Stimulated activated naive B cell treated with anti-CD40 and anti-IgM and Interleukin-4, amounts not matched to agents 10 μg/mL and 1 μg/mL and 100 μg/mL, for 72 hours (primary cell): ENCODE data around the gene GRAMD2A.

ENCODE experiments used
- ATAC-seq, 2 donors: fragments of 150-1000 bp; cut with Tn5 transposase; replicated peaks; 2 replicates each; pipeline ENCODE4 v1.10.0; 2021; ENCODE audit warnings: moderate library complexity in 1 of 2
- DNase-seq: peaks from one replicate; pipeline ENCODE4 v3.0.0; 2021
- H3K27ac Mint-ChIP-seq: one replicate; pipeline ENCODE4 v1.8.0; 2022; ENCODE audit warnings: mild to moderate bottlenecking, mixed read lengths
- H3K27me3 Mint-ChIP-seq, 2 donors: one replicate each; pipeline ENCODE4 v1.8.0; 2022; ENCODE audit warnings: mixed read lengths in 2 of 2
- H3K36me3 Mint-ChIP-seq, 2 donors: one replicate each; pipeline ENCODE4 v1.8.0; 2022; ENCODE audit warnings: mixed read lengths in 2 of 2, mild to moderate bottlenecking in 1 of 2
- H3K4me1 Mint-ChIP-seq, 2 donors: one replicate each; pipeline ENCODE4 v1.8.0; 2022; ENCODE audit warnings: mixed read lengths in 2 of 2, mild to moderate bottlenecking in 1 of 2
- H3K4me3 Mint-ChIP-seq, 2 donors: one replicate each; pipeline ENCODE4 v1.8.0; 2022; ENCODE audit warnings: mild to moderate bottlenecking in 2 of 2, mixed read lengths in 2 of 2, moderate library complexity in 1 of 2
- H3K9me3 Mint-ChIP-seq, 2 donors: one replicate each; pipeline ENCODE4 v1.8.0; 2022; ENCODE audit warnings: mixed read lengths in 2 of 2, mild to moderate bottlenecking in 1 of 2

Gene GRAMD2A

GRCh38 chr15:72197460-72198355 lies at the start of gene GRAMD2A:
Gene GRAMD2A, minus strand, starts transcription at chr15:72197787.
- Mint-ChIP-seq H3K27ac (peak within 1 kb of the TSS; percentile 95), H3K27me3 (peaks cover 17 to 25% of the 10 kb centered on the region in 2 donors), H3K36me3 (peaks cover 39 to 47% of the 10 kb centered on the region in 2 donors), H3K4me3 (peak within 1 kb of the TSS; percentile 82 to 86), H3K4me1 (peaks cover 33 to 49% of the 10 kb centered on the region in 2 donors), H3K9me3 (no peaks in the 10 kb centered on the region)
- ATAC-seq, result peak; percentile 18 to 27
- DNase-seq, result no peak

GRCh38 chr15:72242775-72243370 lies 45.3 kb upstream of the GRAMD2A start:
- Mint-ChIP-seq H3K27me3 (no peaks in the 10 kb centered on the region), H3K4me1 (peaks cover 1 to 3% of the 10 kb centered on the region in 2 donors), H3K9me3 (no peaks in the 10 kb centered on the region), H3K4me3 (no peak overlapping the region), H3K27ac (no peak overlapping the region), H3K36me3 (peaks cover 38 to 46% of the 10 kb centered on the region in 2 donors)
- DNase-seq, result no peak
- no peak for ATAC-seq

- Mint-ChIP-seq H3K27me3 (no peaks in the 10 kb centered on the region), H3K27ac (no peak overlapping the region), H3K4me1 (peaks cover 8 to 20% of the 10 kb centered on the region in 2 donors)
These were observed 42.1 kb upstream of the GRAMD2A start for GRCh38 chr15:72239652-72240051.

GRCh38 chr15:72238586-72238985 lies 41.0 kb upstream of the GRAMD2A start:
- Mint-ChIP-seq H3K9me3 (no peaks in the 10 kb centered on the region), H3K4me3 (no peak overlapping the region), H3K27ac (no peak overlapping the region), H3K36me3 (peaks cover 21 to 22% of the 10 kb centered on the region in 2 donors), H3K27me3 (no peaks in the 10 kb centered on the region), H3K4me1 (peaks cover 11 to 22% of the 10 kb centered on the region in 2 donors)
- ATAC-seq, result no peak
- DNase-seq, result no peak

More at GRCh38 chr15:72239652-72240051, 42.1 kb upstream of the GRAMD2A start:
- no peak for DNase-seq
- Mint-ChIP-seq H3K9me3 (no peaks in the 10 kb centered on the region), H3K36me3 (peaks cover 28 to 32% of the 10 kb centered on the region in 2 donors), H3K4me3 (no peak overlapping the region)
- ATAC-seq, result no peak

GRCh38 chr15:72237853-72238224 lies 40.3 kb upstream of the GRAMD2A start:
- H3K4me3 Mint-ChIP-seq, result no peak overlapping the region
- peaks cover 11 to 24% of the 10 kb centered on the region in 2 donors for H3K4me1 Mint-ChIP-seq
- H3K36me3 Mint-ChIP-seq, result peaks cover 18 to 21% of the 10 kb centered on the region in 2 donors

GRCh38 chr15:72237029-72237852 lies 39.7 kb upstream of the GRAMD2A start:
- DNase-seq, result peak; percentile 39
- peak; percentile 91 to 94 for ATAC-seq
- Mint-ChIP-seq H3K9me3 (no peaks in the 10 kb centered on the region), H3K4me1 (peaks cover 11 to 29% of the 10 kb centered on the region in 2 donors), H3K4me3 (peak overlapping the region; percentile 46 to 64), H3K36me3 (peaks cover 14 to 15% of the 10 kb centered on the region in 2 donors), H3K27ac (peak overlapping the region; percentile 90), H3K27me3 (no peaks in the 10 kb centered on the region)

More at GRCh38 chr15:72237853-72238224, 40.3 kb upstream of the GRAMD2A start:
- Mint-ChIP-seq H3K27ac (no peak overlapping the region), H3K9me3 (no peaks in the 10 kb centered on the region), H3K27me3 (no peaks in the 10 kb centered on the region)
- no peak for DNase-seq
- ATAC-seq, result peak; percentile 12 to 30

- no peak for DNase-seq
- H3K4me1 Mint-ChIP-seq, result peaks cover 11 to 37% of the 10 kb centered on the region in 2 donors
- peak overlapping the region; percentile 46 to 64 for H3K4me3 Mint-ChIP-seq
- H3K36me3 Mint-ChIP-seq, result peaks cover 7 to 11% of the 10 kb centered on the region in 2 donors
- no peaks in the 10 kb centered on the region for H3K27me3 Mint-ChIP-seq
- H3K27ac Mint-ChIP-seq, result no peak overlapping the region
- H3K9me3 Mint-ChIP-seq, result no peaks in the 10 kb centered on the region
- no peak for ATAC-seq
These were observed 38.9 kb upstream of the GRAMD2A start for GRCh38 chr15:72236381-72237003.

GRCh38 chr15:72235298-72235697 lies 37.7 kb upstream of the GRAMD2A start:
- H3K9me3 Mint-ChIP-seq, result no peaks in the 10 kb centered on the region
- DNase-seq (no peak), ATAC-seq (no peak)
- H3K27me3 Mint-ChIP-seq, result no peaks in the 10 kb centered on the region
- peaks cover 3 to 5% of the 10 kb centered on the region in 2 donors for H3K36me3 Mint-ChIP-seq
- no peak overlapping the region for H3K4me3 Mint-ChIP-seq
- H3K4me1 Mint-ChIP-seq, result peaks cover 13 to 39% of the 10 kb centered on the region in 2 donors
- H3K27ac Mint-ChIP-seq, result no peak overlapping the region

- H3K36me3 Mint-ChIP-seq, result peaks cover 11 to 16% of the 10 kb centered on the region in 2 donors
- no peak overlapping the region for H3K4me3 Mint-ChIP-seq
- H3K27me3 Mint-ChIP-seq, result no peaks in the 10 kb centered on the region
- no peak for ATAC-seq
- no peak for DNase-seq
- peaks cover 13 to 50% of the 10 kb centered on the region in 2 donors for H3K4me1 Mint-ChIP-seq
- H3K27ac Mint-ChIP-seq, result peak overlapping the region; percentile 1
- H3K9me3 Mint-ChIP-seq, result no peaks in the 10 kb centered on the region
These were observed 36.2 kb upstream of the GRAMD2A start for GRCh38 chr15:72233769-72234168.

- Mint-ChIP-seq H3K9me3 (no peaks in the 10 kb centered on the region), H3K27ac (peak overlapping the region; percentile 98), H3K27me3 (no peaks in the 10 kb centered on the region), H3K4me1 (peaks cover 14 to 54% of the 10 kb centered on the region in 2 donors), H3K4me3 (peak overlapping the region; percentile 94 to 95), H3K36me3 (peaks cover 23 to 28% of the 10 kb centered on the region in 2 donors)
- ATAC-seq (no peak), DNase-seq (no peak)
These were observed 34.4 kb upstream of the GRAMD2A start for GRCh38 chr15:72231833-72232478.

GRCh38 chr15:72231066-72231832 lies 33.7 kb upstream of the GRAMD2A start, which contains the start of gene PKM:
Gene PKM, minus strand, starts transcription at chr15:72231190. Its CDS starts 12,093 bp downstream, at chr15:72219097.
- DNase-seq (peak; percentile 97), ATAC-seq (peak; percentile 33 to 54)
- Mint-ChIP-seq H3K27me3 (no peaks in the 10 kb centered on the region), H3K36me3 (peaks cover 27 to 33% of the 10 kb centered on the region in 2 donors), H3K27ac (peak within 1 kb of the TSS; percentile 98), H3K9me3 (no peaks in the 10 kb centered on the region), H3K4me3 (peak within 1 kb of the TSS; percentile 94 to 95), H3K4me1 (peaks cover 18 to 52% of the 10 kb centered on the region in 2 donors)

- Mint-ChIP-seq H3K27ac (peak overlapping the region; percentile 98), H3K4me1 (peaks cover 21 to 57% of the 10 kb centered on the region in 2 donors), H3K27me3 (no peaks in the 10 kb centered on the region), H3K36me3 (peaks cover 33 to 41% of the 10 kb centered on the region in 2 donors), H3K9me3 (no peaks in the 10 kb centered on the region), H3K4me3 (peak overlapping the region; percentile 94 to 95)
- DNase-seq, result peak; percentile 86
- peak; percentile 5 to 10 for ATAC-seq
These were observed 32.8 kb upstream of the GRAMD2A start for GRCh38 chr15:72230197-72231065.
